ENCODE measurements around the gene IGF1R. TPM values are rescaled to one million over a fixed set of nuclear protein-coding genes. Genes with fewer than 3 reads are reported as not detected.

The IGF1R gene
- total and polyA plus RNA-seq, 2 donors (not counting 3 experiments of a cell fraction or from before 2014, with no cell fraction given), result 16.1 to 59.1 TPM

DNA sequence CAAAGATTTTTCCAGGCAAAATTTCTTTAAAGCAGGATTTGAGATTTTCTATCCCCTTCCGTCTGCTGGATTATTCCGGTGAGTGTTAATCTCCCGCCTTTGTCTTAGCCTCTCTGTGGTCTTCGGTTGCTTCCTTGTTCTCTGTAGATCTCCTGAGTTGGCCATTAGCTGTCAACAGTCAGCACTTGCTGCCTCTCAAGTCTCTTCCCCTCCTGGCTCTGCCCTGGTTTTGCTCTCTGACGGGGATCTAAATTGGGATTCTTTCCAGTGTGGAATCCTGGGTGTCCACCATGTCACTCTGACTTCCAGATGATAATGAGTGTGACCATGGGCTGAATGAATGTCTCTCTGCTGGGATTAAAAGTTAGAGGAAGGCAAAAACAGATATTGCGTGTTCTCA lies 121.5 kb downstream of the IGF1R start:
- TF ChIP-seq FOS (IDR thresholded peaks at IDR 0.05; ENCODE audit: borderline replicate concordance, insufficient read depth, low read length) (no peak), GATA2 (IDR thresholded peaks at IDR 0.05; ENCODE audit: insufficient read depth, insufficient read length, low read depth, low read length) (no peak), POLR2AphosphoS5 (IDR thresholded peaks at IDR 0.05; ENCODE audit: insufficient read depth, low read depth, low read length) (no peak), JUN (IDR thresholded peaks at IDR 0.05; ENCODE audit: borderline replicate concordance, insufficient read depth, insufficient read length, low read depth) (no peak), POLR2A (IDR thresholded peaks at IDR 0.05; ENCODE audit: low read depth, low read length) (no peak), MYC (IDR thresholded peaks at IDR 0.05; ENCODE audit: low read depth, low read length) (no peak), EZH2 (IDR thresholded peaks at IDR 0.05; ENCODE audit: borderline replicate concordance, low read depth, low read length, severe bottlenecking) (no peak)
- TF ChIP-seq, protein P1, sequence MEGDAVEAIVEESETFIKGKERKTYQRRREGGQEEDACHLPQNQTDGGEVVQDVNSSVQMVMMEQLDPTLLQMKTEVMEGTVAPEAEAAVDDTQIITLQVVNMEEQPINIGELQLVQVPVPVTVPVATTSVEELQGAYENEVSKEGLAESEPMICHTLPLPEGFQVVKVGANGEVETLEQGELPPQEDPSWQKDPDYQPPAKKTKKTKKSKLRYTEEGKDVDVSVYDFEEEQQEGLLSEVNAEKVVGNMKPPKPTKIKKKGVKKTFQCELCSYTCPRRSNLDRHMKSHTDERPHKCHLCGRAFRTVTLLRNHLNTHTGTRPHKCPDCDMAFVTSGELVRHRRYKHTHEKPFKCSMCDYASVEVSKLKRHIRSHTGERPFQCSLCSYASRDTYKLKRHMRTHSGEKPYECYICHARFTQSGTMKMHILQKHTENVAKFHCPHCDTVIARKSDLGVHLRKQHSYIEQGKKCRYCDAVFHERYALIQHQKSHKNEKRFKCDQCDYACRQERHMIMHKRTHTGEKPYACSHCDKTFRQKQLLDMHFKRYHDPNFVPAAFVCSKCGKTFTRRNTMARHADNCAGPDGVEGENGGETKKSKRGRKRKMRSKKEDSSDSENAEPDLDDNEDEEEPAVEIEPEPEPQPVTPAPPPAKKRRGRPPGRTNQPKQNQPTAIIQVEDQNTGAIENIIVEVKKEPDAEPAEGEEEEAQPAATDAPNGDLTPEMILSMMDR (IDR thresholded peaks at IDR 0.05; ENCODE audit: extremely low read depth in 1 of 2, insufficient read depth in 1 of 2, low read depth in 1 of 2, low read length in 2 of 2), result no peak
- TF ChIP-seq, protein P2, sequence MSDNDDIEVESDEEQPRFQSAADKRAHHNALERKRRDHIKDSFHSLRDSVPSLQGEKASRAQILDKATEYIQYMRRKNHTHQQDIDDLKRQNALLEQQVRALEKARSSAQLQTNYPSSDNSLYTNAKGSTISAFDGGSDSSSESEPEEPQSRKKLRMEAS (IDR thresholded peaks at IDR 0.05; ENCODE audit: insufficient read depth, insufficient read length), result no peak
- H3K4me3 ChIP-seq (replicated peaks in 1 of 3; ENCODE audit: insufficient read depth in 1 of 3, low read depth in 1 of 3, low read length in 3 of 3), result no peak overlapping the region
- no peak overlapping the region for H3K4me2 ChIP-seq (ENCODE audit: insufficient read depth, low read length)
- intact Hi-C loops (cut with micrococcal nuclease) (no loop called here), dilution Hi-C loops (cut with MboI; ENCODE audit: extremely low pct_ligation_motif_present, low sequenced_read_pairs) (no loop called here)
- H3K9ac ChIP-seq (replicated peaks; ENCODE audit: extremely low read depth, insufficient read depth, low read length), result no peak overlapping the region
- H3K79me2 ChIP-seq (ENCODE audit: control insufficient read depth, insufficient read depth, low read length), result peaks cover 13% of the 10 kb centered on the region
- H3K9me1 ChIP-seq (replicated peaks; ENCODE audit: control insufficient read depth, extremely low read depth, insufficient read depth, low read length), result no peaks in the 10 kb centered on the region
- no peaks in the 10 kb centered on the region for H3K27me3 ChIP-seq (ENCODE audit: control insufficient read depth in 2 of 2, insufficient read depth in 2 of 2, low read length in 2 of 2)
- ChIA-PET POLR2A (no interaction called here), CTCF (interaction anchor here (1.0 kb wide), 1 partner anchor 9 kb away, joined by 3 read pairs; no protein-coding TSS in a partner anchor)
- no peak for DNase-seq (ENCODE audit: low read depth, low spot score)
- H3K36me3 ChIP-seq (ENCODE audit: control insufficient read depth in 2 of 2, extremely low read depth in 1 of 2, insufficient read depth in 2 of 2, low read length in 2 of 2), result no peaks in the 10 kb centered on the region
- no peaks in the 10 kb centered on the region for H4K20me1 ChIP-seq (replicated peaks; ENCODE audit: control insufficient read depth, extremely low read depth, insufficient read depth, low read length)
- H2AFZ ChIP-seq (ENCODE audit: low read depth, low read length), result no peak overlapping the region
- no TSS peak for BruUV-seq (replicated peaks)
- no peaks in the 10 kb centered on the region for H3K9me3 ChIP-seq (replicated peaks; ENCODE audit: control insufficient read depth, insufficient read depth, low read length)
- H3K4me1 ChIP-seq (ENCODE audit: control insufficient read depth, extremely low read depth, insufficient read depth, low read length), result no peaks in the 10 kb centered on the region
- no peak overlapping the region for H3K27ac ChIP-seq (ENCODE audit: insufficient read depth, low read depth, low read length)
- no peak for FAIRE-seq
